ENCODE results near the gene TNNI3. TPM values are rescaled to one million over a fixed set of nuclear protein-coding genes. Genes with fewer than 3 reads are reported as not detected.
A peak's percentile ranks its signal among the peaks of the same experiment; 100 is the strongest.

The TNNI3 gene
- total RNA-seq, 2 experiments from 2014 or later, result not detected

GRCh38 chr19:55175117-55175867 lies 17.8 kb upstream of the TNNI3 start:
- no peak overlapping the region for H3K27ac Mint-ChIP-seq
- peaks cover 75 to 78% of the 10 kb centered on the region in 2 experiments for H3K27me3 ChIP-seq (ENCODE audit: control insufficient read depth in 1 of 2, insufficient read depth in 2 of 2, low read length in 2 of 2)
- no peak for ATAC-seq (ENCODE audit: poor library complexity)

GRCh38 chr19:55174425-55175116 lies 17.0 kb upstream of the TNNI3 start:
- H3K27ac Mint-ChIP-seq, result no peak overlapping the region
- ATAC-seq (ENCODE audit: poor library complexity) (no peak), DNase-seq (no peak)
- Histone ChIP-seq H3K4me3 (ENCODE audit: low read length) (no peak overlapping the region), H3K4me1 (ENCODE audit: insufficient read depth, low read length) (peaks cover 35% of the 10 kb centered on the region), H3K36me3 (ENCODE audit: insufficient read depth, low read length) (no peaks in the 10 kb centered on the region), H3K9me3 (ENCODE audit: control insufficient read depth in 1 of 2, insufficient read depth in 1 of 2, low read length in 2 of 2) (peaks cover 0 to 51% of the 10 kb centered on the region in 2 experiments), H3K27ac (ENCODE audit: low read depth in 1 of 2, low read length in 2 of 2) (no peak overlapping the region), H3K27me3 (ENCODE audit: control insufficient read depth in 1 of 2, insufficient read depth in 2 of 2, low read length in 2 of 2) (peaks cover 77 to 82% of the 10 kb centered on the region in 2 experiments)
- no peaks in the 10 kb centered on the region for H3K9me3 Mint-ChIP-seq
- intact Hi-C loops (cut with DNase I, micrococcal nuclease), result loop anchor here (5.0 to 10.0 kb wide), 3 partner anchors 80 to 128 kb away; partner anchors contain the start of gene PPP6R1 (in 2 of the 2)
- ChIA-PET POLR2A (no interaction called here), CTCF (no interaction called here)
- peak overlapping the region; percentile 43 for H3K4me3 Mint-ChIP-seq
- TF ChIP-seq CTCF (IDR thresholded peaks at IDR 0.05), result no peak
- peaks cover 39% of the 10 kb centered on the region for H3K4me1 Mint-ChIP-seq (ENCODE audit: low read depth)
- H3K27me3 Mint-ChIP-seq, result peaks cover 92% of the 10 kb centered on the region
- no peaks in the 10 kb centered on the region for H3K36me3 Mint-ChIP-seq (ENCODE audit: low read depth)

More at GRCh38 chr19:55175117-55175867, 17.8 kb upstream of the TNNI3 start:
- H3K27ac ChIP-seq (ENCODE audit: low read depth in 1 of 2, low read length in 2 of 2), result no peak overlapping the region
- Mint-ChIP-seq H3K36me3 (ENCODE audit: low read depth) (no peaks in the 10 kb centered on the region), H3K4me1 (ENCODE audit: low read depth) (peaks cover 43% of the 10 kb centered on the region), H3K9me3 (no peaks in the 10 kb centered on the region), H3K27me3 (peaks cover 93% of the 10 kb centered on the region), H3K4me3 (no peak overlapping the region)
- ChIA-PET CTCF (no interaction called here), POLR2A (no interaction called here)
- intact Hi-C loops (cut with DNase I, micrococcal nuclease), result loop anchor here (5.0 to 10.0 kb wide), 3 partner anchors 80 to 127 kb away; partner anchors contain the start of gene PPP6R1 (in 2 of the 2)
- no peak overlapping the region for H3K4me3 ChIP-seq (ENCODE audit: low read length)
- no peaks in the 10 kb centered on the region for H3K36me3 ChIP-seq (ENCODE audit: insufficient read depth, low read length)
- TF ChIP-seq CTCF (IDR thresholded peaks at IDR 0.05), result no peak
- no peak for DNase-seq
- H3K4me1 ChIP-seq (ENCODE audit: insufficient read depth, low read length), result peaks cover 42% of the 10 kb centered on the region
- H3K9me3 ChIP-seq (ENCODE audit: control insufficient read depth in 1 of 2, insufficient read depth in 1 of 2, low read length in 2 of 2), result peaks cover 0 to 54% of the 10 kb centered on the region in 2 experiments

- Mint-ChIP-seq H3K27ac (no peak overlapping the region), H3K36me3 (ENCODE audit: low read depth) (no peaks in the 10 kb centered on the region), H3K4me1 (ENCODE audit: low read depth) (peaks cover 33% of the 10 kb centered on the region), H3K9me3 (no peaks in the 10 kb centered on the region), H3K4me3 (peak overlapping the region; percentile 48), H3K27me3 (peaks cover 92% of the 10 kb centered on the region)
- POLR2A ChIA-PET, result interaction anchor here (0.7 kb wide), 1 partner anchor 14 kb away, joined by 3 read pairs; no protein-coding TSS in a partner anchor
- CTCF ChIA-PET, result no interaction called here
- Histone ChIP-seq H3K4me1 (ENCODE audit: insufficient read depth, low read length) (peaks cover 28% of the 10 kb centered on the region), H3K27ac (ENCODE audit: low read depth in 1 of 2, low read length in 2 of 2) (no peak overlapping the region), H3K9me3 (ENCODE audit: control insufficient read depth in 1 of 2, insufficient read depth in 1 of 2, low read length in 2 of 2) (peaks cover 0 to 45% of the 10 kb centered on the region in 2 experiments), H3K27me3 (ENCODE audit: control insufficient read depth in 1 of 2, insufficient read depth in 2 of 2, low read length in 2 of 2) (peaks cover 77 to 83% of the 10 kb centered on the region in 2 experiments), H3K4me3 (ENCODE audit: low read length) (peak overlapping the region; percentile 40), H3K36me3 (ENCODE audit: insufficient read depth, low read length) (no peaks in the 10 kb centered on the region)
- TF ChIP-seq CTCF (IDR thresholded peaks at IDR 0.05), result no peak
- DNase-seq (peak in 5 of 14 experiments; percentile 4 to 56 (median 34)), ATAC-seq (ENCODE audit: poor library complexity) (peak; percentile 61)
- intact Hi-C loops (cut with DNase I, micrococcal nuclease), result loop anchor here in 1 of 2 experiments (10.0 kb wide), 1 partner anchor 81 kb away; the partner anchor contains the start of gene PPP6R1
These were observed 16.3 kb upstream of the TNNI3 start for GRCh38 chr19:55173714-55174409.
